22Rv1 (cell line): ENCODE measurements around the gene BCAN.

Experiments used
- ZFX ChIP-seq: fragments of 450-650 bp; IDR thresholded peaks from 2 replicates; pipeline ENCODE4 v1.6.1; 2017; ENCODE audit warnings: antibody characterized with exemption, borderline replicate concordance
- TF ChIP-seq, protein P1 (sequence below): fragments of 450-650 bp; IDR thresholded peaks from 2 replicates; pipeline ENCODE4 v1.5.1; 2017; ENCODE audit warnings: mild to moderate bottlenecking

DNA sequence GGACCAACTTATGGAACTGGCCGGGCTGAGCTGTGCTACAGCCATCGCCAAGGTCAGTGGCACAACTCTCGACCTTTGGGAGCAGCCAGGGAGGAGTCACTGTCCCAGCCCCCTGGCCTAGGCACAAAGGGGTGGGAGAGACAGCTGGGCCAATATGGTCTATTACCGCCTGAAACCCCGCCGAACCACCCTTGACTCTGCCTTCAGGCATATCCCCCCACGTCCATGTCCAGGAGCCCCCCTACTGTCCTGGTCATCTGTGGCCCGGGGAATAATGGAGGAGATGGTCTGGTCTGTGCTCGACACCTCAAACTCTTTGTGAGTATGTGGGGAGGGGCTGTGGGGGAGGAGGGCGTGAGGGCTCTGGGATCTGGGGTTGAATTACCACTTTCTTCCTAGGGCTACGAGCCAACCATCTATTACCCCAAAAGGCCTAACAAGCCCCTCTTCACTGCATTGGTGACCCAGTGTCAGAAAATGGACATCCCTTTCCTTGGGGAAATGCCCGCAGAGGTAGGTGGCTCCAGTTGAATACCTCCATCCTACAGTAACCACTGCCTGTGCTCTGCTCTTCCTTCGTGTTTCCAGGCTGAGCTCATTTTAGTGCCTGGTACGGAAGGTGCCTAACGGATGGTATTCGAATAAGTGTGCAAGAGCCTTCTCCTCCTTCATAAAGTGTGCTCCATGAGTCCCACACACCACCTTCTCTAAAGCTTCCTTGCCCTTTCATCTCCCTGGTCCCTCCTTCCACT is 49.6 kb upstream of the BCAN start:
- TF ChIP-seq, protein P1, sequence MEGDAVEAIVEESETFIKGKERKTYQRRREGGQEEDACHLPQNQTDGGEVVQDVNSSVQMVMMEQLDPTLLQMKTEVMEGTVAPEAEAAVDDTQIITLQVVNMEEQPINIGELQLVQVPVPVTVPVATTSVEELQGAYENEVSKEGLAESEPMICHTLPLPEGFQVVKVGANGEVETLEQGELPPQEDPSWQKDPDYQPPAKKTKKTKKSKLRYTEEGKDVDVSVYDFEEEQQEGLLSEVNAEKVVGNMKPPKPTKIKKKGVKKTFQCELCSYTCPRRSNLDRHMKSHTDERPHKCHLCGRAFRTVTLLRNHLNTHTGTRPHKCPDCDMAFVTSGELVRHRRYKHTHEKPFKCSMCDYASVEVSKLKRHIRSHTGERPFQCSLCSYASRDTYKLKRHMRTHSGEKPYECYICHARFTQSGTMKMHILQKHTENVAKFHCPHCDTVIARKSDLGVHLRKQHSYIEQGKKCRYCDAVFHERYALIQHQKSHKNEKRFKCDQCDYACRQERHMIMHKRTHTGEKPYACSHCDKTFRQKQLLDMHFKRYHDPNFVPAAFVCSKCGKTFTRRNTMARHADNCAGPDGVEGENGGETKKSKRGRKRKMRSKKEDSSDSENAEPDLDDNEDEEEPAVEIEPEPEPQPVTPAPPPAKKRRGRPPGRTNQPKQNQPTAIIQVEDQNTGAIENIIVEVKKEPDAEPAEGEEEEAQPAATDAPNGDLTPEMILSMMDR: no peak
- TF ChIP-seq ZFX: no peak
